ENCODE data around the gene RIMBP2.

RIMBP2 gene

DNA sequence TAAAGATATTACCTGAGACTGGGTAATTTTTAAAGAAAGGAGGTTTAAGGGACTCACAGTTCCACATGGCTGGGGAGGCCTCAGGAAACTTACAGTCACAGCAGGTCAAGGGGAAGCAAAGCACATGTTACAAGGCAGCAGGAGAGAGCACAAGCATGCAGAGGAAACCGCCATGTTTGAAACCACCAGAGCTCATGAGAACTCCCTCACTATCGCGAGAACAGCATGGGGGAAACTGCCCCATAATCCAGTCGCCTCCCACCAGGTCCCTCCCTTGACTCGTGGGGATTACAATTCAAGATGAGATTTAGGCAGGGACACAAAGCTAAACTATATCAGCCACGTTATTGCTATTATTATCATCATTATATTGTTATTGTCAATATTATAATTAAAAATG is 138.7 kb downstream of the RIMBP2 start:
- FAIRE-seq (no peak), DNase-seq (ENCODE audit: insufficient read length, low spot score) (no peak)

DNA sequence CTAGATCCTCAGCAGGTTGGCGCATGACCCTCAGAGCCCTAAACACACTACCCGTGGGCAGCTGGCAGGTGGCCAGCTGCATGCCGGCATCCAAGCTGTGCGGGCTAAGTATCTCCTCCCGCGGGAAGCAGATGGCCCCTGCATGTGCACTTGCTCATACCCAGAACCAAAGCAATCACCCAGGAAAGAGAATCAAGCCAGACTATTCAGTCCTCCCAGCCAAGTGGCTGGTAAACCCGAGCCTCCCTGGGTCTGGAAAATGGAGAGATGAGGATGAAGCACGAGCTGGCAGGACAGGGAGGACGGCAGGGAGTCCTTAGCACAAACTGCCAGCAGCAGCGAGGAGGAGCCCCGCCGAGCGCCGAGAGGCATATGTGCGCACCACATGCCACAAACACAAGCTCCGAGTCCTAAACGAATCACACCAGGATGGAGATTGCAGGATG is 139.7 kb downstream of the RIMBP2 start:
- DNase-seq (ENCODE audit: insufficient read length, low spot score) (no peak), FAIRE-seq (no peak)

DNA sequence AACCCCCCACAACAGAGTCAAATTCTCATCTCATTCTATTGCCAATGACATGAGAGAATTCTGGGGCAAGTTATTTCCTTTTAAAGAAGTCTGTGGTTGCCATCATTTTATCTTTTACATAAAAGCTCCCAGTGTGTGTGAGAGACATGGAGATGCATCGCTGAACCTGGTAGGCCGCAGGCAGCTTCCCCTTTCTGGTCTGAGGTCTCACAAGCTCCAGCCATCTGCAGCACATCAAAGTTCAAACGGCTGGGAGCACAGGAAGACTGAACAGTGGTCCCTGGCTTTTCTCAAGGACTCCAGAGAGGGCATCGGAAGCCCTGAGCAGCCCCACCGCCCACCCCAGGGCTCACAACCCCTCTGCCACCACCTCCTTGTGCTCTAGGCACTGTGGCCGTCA is 141.7 kb downstream of the RIMBP2 start:
- no peak for FAIRE-seq

DNA sequence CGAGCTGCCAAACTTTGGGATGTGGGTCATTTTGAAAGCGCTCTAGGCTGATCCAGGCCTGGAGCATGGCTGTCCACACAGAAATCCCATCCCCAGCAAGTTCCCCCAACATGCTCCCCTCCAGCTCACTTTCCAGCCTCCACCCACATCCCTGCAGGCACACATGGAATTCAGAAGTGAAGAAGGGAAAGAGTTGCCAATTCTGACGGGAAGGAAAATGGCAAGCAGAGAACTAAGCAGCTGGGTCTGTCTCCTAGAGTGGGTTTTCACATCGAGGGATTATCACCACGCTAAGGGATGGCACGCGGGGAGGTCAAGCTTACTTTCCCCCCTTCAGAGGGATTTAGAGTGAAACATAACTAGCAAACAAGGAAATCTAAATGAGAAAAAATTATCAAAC is 142.3 kb downstream of the RIMBP2 start:
- FAIRE-seq: no peak
- DNase-seq (ENCODE audit: insufficient read length, low spot score): no peak

More for the DNA sequence above, 141.7 kb downstream of the RIMBP2 start:
- DNase-seq (ENCODE audit: insufficient read length, low spot score): no peak

DNA sequence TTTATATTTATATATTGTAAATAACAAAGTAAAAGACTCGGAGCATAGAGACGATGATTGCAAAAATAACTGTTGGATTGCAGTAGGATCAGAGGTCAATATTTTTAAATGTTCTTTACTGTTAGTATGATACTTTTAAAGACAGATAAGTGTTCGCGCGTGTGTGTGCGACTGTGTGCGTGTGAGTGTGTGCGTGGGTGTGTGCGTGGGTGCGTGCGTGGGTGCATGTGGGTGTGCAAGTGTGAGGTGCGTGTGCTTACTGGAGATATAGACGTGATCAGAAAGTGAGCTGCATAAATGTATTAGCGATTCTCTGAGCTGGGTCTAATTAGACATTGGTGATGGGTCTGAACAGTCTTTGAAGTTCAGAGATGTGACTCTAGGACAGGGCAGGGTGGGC is 142.9 kb downstream of the RIMBP2 start:
- no peak for FAIRE-seq
- DNase-seq (ENCODE audit: insufficient read length, low spot score): no peak

DNA sequence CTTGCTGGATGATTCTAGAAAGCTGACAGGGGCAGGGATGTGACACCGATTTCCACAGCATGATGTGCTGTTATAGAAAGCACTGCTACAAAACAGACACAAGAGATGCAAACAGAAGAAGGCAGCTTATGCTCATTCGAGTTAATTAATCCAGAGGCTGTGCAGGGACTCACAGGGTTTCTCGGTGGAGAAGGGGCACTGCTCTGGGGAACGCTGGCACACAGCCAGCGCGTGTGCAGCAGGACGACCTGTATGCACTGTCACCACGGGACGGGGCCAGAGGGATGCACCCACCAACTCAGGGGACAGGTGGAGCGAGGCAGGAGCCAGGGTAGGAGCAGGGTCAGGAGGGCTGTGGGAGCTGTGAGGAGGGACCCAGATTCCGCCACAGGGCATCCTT is 143.5 kb downstream of the RIMBP2 start:
- FAIRE-seq (no peak), DNase-seq (ENCODE audit: insufficient read length, low spot score) (no peak)

DNA sequence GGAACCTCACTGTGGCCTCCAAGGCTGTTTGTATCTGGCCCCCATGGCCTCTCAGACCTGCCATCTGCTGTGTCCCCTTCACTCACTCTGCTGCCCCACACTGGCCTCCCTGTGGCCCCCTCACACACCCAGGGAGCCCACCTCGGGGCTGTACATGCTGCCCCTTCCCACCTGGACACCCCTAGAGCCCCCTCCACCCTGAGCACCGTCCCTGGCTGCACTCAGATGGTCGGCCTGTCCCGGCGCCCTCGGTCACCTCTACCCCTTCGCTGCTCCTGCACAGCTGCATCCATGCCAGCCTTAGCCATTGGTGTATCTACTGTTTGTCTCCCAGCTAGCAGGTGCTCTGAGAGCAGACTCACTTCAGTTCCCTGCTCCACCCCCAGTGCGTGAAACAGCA is 144.4 kb downstream of the RIMBP2 start:
- FAIRE-seq: no peak

DNA sequence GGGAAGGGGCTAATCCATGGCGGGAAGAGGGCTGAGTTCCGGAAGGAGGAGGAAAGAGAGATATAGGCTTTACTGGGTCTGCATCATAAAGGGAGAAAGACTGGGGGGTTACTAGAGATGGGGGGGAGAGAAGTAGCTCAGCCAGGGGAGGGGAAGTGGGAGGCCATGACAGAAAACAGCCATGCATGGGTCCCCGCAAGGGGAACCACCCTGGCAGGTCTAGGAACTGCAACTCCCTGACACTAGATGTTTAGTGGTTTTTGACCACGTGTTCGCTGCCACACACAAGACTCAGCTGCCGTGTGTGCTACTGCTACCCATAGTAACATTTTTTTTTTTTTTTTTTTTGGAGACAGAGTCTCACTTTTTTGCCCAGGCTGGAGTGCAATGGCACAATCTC is 145.0 kb downstream of the RIMBP2 start:
- no peak for DNase-seq (ENCODE audit: insufficient read length, low spot score)
- no peak for FAIRE-seq

More for the DNA sequence above, 144.4 kb downstream of the RIMBP2 start:
- DNase-seq (ENCODE audit: insufficient read length, low spot score): no peak

DNA sequence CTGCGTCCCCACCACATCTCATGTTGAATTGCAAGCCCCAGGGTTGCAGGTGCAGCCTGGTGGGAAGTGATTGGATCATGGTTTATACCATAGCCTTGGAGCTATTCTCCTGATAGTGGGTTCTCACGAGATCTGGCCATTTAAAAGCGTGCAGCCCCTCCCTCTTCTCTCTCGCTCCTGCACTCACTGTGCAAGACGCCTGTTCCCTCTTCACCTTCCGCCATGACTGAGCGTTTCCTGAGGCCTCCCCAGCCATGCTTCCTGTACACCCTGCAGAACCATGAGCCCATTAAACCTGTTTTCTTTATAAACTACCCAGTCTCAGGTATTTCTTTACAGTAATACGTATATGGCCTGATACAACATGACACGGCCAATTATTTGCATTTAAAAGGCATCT is 146.6 kb downstream of the RIMBP2 start:
- FAIRE-seq (no peak), DNase-seq (ENCODE audit: insufficient read length, low spot score) (no peak)

DNA sequence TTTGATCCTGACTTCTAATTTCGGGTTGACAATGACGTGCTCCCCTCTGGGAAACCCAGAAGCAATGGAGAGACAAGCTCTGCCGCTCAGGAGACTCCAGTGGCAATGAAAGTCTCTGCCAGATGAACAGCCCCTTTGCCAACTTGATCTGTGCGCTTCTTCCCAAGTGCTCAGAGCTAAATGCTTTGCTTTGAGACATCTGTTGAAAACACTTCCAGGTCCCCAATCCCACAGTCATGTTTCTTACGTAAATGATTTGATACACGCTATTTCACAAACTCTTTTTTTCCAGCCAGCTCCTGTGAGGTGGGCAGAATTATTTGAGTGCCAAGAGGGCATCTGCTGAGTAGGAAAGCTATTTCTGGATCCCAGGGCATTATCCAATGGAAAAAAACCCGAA is 147.6 kb downstream of the RIMBP2 start:
- FAIRE-seq (no peak), DNase-seq (ENCODE audit: insufficient read length, low spot score) (no peak)

DNA sequence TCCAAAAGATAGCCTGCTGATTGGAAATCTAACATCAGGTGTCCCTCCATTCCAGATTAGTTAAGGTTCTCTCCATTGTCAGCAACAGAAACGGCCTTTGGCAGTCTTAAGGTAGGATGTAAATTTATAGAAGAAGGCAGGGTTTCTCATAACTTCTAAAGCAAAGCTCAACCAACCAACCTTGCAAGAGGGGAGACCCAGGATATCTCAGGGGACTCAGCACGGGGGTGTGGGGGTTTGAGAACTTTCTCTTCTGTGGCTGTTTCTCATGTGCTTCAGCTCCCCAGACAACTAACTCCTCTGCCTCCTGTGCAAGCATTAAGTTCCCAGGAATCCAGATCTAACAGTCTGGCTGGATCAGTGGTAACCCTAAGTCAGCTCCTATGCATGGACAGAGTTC is 148.1 kb downstream of the RIMBP2 start:
- DNase-seq (ENCODE audit: insufficient read length, low spot score) (no peak), FAIRE-seq (no peak)

DNA sequence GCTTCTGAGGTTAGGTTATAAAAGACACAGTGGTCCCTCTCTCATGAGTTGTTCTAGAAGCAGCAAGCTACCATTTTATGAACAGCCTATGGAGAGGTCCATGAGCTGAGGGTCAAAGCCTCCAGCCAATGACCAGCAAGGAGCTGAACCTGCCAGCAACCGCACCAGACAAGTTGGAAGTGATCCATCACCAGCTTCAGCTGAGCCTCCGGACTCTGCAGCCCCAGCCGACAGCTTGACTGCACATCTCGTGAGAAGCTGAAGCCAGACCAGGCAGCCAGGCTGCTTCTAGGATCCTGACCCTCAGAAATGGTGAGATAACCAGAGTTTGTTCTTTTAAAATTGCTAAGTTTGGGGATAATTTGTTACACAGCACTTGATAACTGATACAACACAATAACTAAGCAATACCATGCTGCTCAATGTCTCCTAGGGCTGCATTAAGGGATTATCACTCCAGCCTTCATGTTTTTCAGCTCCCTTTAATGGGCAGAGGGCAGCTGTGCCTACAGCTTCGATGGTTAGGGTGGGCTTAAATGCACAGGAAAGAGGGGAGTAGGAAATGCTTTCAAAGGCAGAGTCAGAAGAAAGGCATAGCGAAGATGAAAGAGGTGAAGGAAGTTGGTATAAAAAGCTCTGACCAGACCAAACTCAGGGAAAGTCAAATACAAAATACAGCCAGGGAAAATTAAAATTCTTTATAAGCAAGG is 149.5 kb downstream of the RIMBP2 start:
- FAIRE-seq: no peak

DNA sequence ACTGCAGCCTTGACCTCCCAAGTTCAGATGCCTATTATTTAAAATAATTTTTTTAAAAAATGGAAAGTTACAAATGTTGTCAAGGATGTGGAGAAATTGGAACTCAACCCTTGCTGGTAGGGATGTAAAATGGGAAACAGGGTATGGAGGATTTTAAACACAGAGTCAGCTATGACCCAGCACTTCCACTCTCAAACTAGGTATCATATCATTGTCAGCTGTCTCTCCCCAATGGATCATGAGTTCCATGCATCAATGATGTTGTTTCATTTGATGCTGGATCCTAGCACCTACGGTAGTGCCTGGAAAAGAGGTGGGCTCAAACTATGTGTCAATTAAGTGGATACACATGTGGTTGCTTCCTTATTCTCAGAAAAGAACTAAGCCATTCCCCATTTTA is 150.9 kb downstream of the RIMBP2 start:
- DNase-seq (ENCODE audit: insufficient read length, low spot score) (no peak), FAIRE-seq (no peak)

More for the DNA sequence above, 149.5 kb downstream of the RIMBP2 start:
- DNase-seq (ENCODE audit: insufficient read length, low spot score): no peak

DNA sequence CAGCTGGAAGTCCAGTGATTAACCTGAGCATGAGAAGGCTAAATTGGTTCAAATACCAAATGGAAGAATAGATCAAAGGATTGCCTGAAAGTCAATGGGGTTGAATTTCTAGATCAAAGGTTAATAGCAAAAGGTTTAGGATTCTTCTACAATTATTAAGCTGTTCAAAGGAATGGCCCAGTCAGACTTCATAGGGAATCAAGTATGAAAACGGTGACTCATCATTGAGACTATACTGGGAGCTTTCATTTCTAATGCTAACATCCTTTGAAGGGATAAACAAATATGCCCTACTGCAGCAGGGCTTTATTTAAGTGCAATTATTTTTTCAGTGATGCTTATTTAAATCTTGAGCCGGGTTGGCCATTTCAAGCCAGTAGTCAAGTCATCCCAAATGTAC is 152.8 kb downstream of the RIMBP2 start:
- no peak for FAIRE-seq
- no peak for DNase-seq (ENCODE audit: insufficient read length, low spot score)

DNA sequence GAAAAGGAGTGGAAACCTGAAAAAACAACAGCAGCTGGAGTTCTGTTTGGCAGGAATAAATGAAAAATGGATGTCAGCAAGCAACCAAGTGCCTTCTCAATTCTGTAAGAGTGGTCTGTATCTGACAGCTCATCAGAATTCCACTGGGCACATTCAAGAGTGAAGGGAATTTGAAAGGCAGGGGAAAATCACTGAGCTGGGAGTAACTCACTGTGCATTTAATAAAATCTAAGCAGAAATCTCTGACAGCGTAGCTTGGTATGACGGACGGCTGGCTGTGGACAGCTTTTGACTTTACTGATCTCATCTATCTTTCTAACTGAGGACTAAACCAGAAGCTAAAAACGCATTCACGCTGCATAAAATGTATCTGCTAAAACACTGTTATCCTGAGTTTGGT is 153.4 kb downstream of the RIMBP2 start:
- no peak for FAIRE-seq
- no peak for DNase-seq (ENCODE audit: insufficient read length, low spot score)

DNA sequence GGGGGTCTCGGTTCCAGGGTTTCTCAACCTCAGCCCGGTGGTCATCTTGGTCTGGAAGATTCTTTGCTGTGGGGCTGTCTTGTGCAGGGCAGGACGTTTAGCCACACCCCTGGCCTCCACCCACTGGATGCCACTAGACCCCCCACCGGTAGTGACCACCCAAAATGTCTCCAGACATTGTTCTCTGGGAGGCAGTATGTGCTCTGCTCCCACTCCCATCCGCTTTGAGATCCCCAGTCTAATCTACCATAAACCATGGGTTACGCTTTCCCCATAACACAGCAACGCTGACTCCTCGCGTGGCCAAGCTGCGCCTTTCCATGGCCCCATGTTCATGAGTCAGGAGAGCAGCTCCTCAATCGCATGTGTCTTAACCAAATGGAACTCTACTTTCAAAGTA is 155.8 kb downstream of the RIMBP2 start:
- FAIRE-seq: no peak
- no peak for DNase-seq (ENCODE audit: insufficient read length, low spot score)

DNA sequence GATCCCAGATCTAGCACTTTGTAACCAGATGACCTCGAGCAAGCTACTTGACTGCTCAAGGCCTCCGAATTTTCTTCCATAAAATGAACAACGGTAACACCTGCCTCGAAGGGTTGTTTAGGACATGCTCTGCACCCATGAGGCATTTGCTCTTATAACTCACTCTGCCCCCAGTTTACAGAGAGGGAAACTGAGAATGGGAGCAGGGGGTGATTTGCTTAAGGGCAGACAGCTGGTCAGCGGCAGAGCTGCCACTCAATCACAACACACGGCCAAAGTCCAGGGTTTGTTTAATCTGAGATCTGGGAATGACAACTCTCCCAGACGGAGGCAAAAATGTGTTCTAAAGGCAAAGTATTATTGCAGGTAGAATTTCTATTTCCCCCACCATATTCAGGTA is 156.3 kb downstream of the RIMBP2 start:
- DNase-seq (ENCODE audit: insufficient read length, low spot score) (no peak), FAIRE-seq (no peak)

DNA sequence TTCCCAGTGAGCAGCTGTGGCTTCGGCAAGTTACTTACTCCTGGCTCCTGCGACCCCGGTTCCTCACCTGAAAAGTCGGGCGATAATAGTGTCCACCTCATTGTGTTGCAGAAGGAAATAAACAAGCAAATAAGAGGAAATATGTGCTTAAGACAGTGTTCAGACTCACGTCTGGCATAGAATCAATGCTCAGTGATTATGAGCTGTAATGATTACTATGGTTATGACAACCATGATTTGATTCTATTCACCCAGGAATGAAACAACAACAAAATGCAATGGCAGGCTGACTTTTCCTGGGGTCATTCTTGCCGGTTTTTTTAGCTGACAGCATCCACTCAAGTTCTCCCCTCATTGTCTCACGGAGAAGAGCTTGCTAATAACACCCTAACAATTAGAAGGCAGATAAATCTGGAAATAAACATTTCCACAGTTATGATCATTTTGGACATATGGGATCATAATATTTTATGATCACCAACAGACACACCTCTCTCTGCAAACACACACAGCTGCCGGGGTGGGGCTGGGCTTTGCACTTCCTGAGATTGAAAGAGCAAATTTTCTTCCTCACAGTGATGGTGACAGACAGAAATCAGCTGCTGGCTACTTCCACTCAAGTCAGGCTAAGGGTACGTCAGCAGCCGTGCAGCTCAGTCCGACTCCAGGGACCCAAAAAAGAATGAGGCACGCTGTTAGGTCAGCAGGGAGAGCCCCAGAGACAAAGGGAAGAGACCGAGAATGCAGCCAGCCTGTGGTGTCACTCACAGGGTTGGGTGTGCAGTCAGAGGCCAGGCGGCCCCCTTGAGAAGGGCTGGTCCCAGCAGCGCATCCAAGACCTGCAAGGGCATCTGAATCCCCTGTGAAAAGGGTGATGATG is 158.0 kb downstream of the RIMBP2 start:
- FAIRE-seq: no peak
- DNase-seq (ENCODE audit: insufficient read length, low spot score): no peak

DNA sequence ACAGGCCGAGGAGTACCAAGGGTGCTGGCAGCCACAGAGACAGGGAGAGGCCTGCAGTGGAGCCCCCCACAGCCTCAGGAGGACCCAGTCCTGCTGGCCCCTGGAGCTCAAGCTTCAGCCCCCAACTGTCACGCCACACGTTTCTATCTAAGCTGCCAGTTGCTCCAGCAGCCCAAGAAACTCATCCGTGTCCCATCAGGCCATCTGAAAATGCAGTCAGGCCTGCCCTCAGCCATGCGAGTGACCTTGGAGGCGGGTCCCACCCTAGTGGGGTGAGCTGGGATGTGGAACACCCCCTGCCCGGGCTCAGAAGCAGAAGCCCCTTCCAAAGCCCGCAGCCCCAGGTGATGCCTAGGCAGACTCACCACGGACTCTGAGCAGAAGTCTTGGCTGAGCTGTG is 158.9 kb downstream of the RIMBP2 start:
- DNase-seq (ENCODE audit: insufficient read length, low spot score) (no peak), FAIRE-seq (no peak)

DNA sequence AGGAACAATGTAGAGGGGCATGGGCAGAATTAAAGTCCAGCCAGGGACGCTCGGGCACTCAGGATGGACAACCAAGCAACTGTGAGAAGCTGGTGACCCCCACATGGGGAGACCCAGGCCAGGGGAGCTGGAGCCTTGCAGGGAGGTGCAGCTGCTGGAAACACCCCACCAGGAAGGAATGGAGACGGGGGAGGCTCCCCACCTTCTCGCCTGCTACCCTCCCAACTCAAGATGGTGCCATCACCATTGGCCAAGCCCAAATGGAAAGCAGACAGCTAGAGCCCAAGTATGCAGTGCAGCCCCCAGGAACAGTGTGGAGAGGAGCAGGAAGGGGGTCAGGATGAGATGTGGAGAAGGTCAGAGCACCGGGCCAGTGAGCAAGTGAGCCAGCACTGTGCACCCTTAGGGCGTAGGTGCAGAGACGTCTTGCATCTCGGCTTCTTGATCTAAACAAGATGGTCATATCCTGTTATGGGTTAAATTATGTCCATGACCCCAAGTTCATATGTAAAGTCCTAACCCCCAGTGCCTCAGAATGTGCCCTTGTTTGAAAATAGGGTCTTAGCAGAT is 159.5 kb downstream of the RIMBP2 start:
- FAIRE-seq (no peak), DNase-seq (ENCODE audit: insufficient read length, low spot score) (no peak)

DNA sequence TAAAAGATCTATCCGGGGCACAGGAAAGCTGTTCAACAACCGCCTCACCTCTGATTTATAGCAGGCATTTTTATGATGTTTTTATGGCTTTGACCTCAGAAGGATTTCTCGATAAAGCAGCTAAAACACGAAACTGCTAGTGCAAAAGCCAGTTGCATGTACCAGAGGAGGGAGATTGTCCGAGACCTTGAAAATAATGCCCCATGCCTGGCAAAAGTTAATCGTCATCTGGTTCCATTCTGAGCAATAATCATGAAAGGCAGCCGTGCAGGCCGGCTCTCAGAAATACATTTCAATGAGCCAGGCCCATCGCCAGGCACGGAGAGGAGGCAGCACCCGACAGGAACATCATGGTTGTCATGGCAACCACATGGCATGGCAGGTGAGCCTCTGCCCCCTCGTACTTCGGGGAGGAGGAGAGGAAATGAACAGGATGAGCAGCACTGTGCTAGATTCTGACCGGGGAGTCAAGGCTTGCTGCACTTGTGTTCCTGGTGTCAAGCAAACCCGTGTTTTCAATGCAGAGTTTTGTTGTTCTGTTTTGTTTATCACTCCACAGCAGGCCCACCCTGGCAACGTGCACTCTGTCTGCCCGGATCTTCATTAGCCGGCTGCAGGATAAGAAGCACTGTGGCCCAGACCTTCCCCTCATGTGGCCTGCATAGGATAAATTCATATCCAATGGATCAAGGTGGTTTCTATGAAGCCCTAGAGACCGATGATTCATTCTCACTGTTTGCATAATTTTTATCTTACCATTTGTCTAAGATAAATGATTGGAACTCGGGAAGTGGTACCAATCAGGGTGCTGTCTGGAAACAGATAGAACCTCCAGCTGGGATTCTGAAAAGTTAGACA is 160.2 kb downstream of the RIMBP2 start:
- no peak for DNase-seq (ENCODE audit: insufficient read length, low spot score)
- FAIRE-seq: no peak
